HG02759 (cell line): Measurements from ENCODE around the gene OPCML.

Experiments used
- ATAC-seq: cut with Tn5 transposase; IDR thresholded peaks from one replicate; pipeline ENCODE4 v1.9.1; 2021; ENCODE audit warnings: mild to moderate bottlenecking, moderate library complexity; ENCODE audit not compliant: unreplicated experiment

Gene OPCML

DNA sequence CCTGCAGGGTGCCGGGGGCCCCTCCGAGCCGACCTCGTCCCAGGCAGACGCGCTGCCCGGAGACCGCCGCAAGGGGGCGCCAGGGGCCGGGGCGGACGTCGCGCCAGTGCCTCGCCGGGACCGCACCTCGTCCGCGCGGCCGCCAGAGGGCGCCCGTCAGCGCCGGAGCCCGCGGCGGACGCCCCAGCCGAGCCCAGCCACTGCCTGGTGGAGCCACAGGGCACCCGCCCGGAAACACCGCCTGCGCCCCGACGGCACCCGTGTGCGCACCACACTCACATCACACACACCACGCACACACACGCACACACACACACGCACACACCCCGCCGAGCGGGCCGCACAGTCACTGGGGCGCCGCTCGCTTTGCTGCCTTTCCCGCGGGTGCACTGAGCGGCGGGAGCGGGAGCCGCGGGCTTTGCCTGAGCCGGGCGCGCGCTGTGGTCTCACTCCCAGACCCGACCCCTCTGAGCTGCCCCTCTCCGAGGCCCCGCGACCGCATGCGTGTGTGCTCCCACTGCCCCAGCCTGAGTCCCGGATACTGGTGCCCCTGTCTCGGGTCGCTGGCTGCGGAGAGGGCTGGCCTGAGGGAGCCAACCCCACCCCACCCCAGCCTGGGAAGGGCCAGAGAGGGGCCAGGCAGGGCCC lies 449.3 kb downstream of the OPCML start:
- ATAC-seq = peak; percentile 90

DNA sequence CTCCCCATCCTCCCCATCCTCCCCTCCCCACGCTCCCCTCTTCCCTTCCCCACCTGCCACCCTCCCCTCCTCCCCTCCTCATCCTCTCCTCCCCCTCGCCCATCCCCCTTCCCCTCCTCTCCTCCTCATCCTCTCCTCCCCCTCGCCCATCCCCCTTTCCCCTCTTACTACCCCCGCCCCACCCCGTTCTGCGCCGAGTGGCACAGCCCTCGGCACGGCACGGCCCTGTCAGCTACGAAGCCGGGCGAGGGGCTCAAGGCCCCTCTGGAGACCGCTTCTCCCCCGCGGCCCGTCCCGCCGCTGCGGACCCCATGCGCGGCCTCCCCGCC lies 449.9 kb downstream of the OPCML start:
- peak; percentile 7 for ATAC-seq

DNA sequence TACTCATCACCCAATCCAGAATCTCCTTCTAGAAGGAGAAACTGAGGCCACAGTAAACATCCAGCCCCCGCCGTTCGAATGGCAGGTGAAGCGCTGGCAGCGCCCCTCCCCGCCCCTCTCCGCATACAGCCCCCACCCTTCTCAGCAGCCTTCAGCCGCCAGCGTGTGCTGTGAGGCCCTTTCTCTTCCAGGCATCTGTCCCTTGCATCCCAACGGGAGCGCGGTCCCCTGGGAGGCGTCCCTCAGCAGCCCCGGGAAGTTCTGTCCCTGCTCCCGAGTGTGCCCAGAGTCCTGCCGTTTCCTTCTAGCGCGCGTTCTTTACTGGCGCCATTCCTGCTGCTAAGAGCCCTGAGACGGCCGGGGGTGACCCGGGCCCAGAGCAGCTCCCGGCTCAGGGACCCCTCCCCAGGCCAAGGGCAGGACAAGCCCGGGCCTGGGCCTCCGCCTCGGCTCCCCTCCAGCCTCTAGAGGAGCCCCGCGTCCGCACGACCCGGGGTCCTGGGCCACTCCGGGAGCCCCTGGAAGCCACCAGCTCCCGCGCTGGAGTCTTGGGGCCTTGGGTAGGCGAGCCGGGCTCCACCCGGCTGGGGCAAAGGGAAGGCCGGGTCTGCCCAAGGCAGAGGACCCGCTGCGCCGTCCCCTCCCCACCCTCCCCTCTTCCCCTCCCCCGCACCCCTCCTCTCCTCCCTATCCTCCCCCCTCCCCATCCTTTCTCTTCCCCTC lies 450.4 kb downstream of the OPCML start:
- no peak for ATAC-seq

DNA sequence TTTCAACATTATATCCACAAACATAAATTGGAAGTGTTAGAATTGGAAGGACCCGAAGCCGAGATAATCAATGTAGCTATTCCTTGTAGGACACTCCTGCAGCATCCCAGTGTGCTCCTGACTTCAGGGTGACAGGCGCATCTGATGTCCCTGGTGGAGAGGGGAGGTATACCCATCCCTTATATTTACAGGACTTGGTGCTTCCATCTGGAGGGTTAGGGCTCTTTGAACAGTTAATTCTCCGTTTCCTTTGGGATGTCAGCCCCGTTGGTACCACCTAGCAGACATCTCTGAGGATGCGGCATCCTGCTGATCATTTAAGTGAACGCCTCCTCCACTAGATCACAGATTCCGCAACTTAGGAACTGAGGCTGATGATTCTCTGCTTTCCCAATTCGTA lies 451.3 kb downstream of the OPCML start:
- no peak for ATAC-seq

DNA sequence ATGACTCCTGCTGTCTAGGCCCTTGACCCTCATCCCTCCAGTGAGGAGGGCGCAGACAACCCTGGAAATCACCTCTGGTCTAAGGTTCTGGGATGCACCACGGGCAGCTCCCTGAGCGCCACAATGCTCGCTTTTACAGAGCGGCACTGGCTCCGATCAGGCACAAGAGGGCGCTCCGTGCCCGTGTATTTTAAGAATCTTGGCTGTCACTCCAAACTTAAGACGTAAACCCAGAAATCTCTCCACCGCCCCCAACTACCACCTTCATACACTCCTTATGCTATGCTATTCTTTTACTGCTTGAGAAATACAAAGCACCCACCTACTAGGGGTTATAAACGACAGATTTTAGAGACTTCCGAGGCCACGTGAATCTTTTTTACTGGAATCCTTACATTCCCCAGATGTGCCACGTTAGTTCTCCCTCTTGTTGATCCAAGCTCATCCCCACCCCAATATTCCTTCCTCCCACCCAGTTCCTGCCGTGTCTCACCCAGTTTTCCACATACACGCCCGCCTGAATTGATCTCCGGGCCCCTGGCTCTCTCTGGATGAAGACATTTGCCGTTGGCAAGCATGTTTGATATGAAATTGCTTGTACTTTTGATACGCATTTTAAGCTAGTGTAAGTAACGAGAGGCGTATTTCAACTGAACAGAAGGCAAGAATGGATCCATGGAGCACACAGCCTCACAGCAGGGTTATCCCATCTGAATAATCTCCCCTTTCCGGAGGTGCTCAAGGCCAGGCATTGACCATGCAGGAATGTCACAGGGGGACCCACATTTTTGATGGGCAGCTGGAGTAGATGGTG lies 453.5 kb downstream of the OPCML start:
- ATAC-seq = peak; percentile 44

DNA sequence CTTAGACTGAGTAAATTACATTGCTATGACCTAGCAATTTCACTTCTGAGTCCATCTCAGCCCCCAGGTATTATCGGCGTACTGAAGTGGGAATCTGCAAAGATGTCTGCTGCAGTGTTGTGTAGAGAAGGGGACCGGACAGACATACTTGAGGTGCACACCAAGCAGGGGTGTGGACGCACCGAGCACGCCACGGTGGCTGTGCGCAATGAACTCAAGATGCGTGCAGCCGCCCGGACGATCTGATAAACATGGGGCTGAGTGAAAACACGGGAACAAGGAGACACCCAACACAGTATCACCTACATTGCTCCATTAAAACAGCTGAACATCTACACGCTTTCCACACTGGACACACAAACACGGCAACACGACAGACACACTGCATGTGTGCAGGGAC lies 454.3 kb downstream of the OPCML start:
- ATAC-seq = no peak

DNA sequence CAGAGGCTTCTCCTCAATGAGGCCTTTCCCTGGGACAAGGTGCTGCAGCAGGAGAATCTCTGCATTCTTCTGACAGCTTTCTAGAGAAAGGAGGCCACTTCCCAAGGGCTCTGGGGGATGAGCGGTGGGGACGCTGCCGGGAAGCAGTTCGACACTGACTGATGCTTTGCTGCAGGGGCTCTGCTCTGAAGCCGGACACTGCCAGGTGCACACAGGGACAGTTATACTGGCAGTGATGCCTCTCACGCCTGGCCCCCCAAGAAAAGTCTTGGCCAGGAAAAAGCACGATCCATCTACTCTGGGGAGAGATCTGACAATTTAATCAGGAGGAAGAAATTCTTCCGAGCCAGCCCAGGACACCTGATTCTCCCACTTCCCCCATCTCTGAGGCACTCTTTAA lies 456.9 kb downstream of the OPCML start:
- ATAC-seq = no peak

DNA sequence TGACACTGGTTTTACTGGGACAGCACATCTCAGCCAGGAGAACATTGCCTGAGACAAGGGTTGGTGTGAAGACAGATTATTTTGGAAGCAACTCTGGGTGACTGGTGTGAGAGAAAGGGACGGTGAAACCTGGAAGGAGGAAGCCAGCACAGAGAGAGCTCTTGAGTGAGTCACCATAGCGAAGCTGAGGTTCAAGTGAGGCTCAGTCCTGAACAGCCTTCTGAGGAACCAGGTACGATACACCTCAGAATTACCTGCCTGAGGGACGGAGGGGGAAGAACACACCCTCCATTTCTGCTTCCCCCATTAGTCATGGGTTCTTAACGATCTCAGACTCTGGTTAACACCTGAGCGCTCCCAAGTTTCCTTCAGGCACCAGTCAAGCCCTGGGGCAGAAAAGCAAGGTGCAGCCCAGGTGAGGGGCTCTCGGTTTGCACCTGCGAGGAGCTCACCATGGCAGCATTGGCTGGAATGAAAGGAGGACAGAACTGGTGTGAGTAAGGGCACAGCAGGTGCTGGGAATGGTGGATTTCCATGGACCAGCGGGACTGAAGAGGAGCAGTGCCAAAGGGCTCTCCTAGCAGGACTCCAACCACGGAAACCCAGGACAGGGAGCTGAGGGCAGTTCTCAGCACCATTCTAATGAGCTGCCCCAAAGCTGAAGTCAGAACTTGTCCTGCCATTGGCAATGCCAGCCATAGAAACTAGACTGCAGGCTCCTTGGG lies 459.3 kb downstream of the OPCML start:
- no peak for ATAC-seq

DNA sequence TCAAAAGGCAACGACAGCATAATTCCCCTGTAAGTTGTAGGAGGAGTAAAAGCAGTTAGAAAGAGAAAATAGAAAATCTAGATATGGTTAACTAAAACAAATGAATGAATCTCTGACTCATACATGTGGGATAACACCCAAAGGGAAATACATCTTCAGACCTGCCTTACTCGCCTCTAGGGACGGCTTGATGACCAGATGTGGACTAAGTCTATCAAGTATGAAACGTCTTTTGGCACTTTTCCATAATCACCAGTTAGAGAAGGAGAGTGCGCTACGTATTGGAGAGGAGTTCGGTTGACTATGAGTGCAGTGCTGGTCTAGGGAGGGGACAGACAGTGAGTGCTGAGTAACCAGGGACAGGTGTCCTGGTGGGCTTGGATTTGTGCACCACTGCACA lies 459.9 kb downstream of the OPCML start:
- no peak for ATAC-seq

DNA sequence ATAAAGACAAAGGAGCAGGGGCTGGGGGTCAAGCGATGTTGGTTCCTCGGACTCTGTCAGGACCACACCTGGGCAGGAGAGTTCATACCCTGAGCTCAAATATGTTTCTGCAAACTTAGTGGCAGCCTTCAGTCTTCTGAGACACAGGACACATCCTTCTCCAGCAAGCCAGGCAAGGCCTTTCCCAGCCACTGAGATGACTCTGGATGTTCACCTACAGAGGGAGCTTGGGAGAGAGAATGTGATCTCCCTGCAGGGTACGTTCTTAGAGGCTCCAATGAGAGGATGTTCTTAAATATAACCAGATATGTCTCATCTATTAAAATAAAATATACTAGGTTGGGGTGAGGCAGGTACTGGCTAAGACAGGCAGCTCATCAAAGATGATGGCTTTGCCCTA lies 461.5 kb downstream of the OPCML start:
- ATAC-seq = no peak

DNA sequence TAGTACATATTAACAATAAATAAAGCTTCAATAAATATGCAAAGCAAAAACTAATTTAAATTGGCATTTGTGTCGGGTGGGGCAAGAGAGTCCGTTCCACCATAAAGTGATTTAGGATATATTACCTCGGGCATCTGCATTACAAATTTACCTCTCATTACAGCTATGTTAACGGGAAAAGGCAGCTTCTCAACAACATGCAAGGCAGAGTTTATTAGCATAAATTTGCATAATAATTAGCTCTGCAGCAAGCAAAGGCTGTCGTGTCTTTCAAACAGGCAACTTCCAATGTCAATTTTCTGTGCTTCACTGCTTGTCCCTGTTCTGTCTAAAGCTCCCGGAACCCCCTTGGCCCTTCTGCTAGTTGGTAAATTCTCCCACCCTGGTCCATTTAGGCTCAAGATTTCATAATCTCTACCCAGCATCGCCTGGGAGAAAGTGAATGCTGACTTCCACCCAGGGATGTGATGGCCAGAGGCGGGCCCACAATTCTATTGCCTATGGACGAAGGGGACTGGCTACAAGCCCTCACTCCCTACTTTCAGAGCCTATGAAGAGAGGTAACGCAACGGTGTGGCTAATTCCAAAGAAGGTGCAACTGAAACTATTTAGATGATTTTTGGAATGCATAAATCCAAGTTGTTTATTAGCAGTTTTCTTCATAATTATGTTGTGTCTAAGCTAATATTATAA lies 462.1 kb downstream of the OPCML start:
- no peak for ATAC-seq

DNA sequence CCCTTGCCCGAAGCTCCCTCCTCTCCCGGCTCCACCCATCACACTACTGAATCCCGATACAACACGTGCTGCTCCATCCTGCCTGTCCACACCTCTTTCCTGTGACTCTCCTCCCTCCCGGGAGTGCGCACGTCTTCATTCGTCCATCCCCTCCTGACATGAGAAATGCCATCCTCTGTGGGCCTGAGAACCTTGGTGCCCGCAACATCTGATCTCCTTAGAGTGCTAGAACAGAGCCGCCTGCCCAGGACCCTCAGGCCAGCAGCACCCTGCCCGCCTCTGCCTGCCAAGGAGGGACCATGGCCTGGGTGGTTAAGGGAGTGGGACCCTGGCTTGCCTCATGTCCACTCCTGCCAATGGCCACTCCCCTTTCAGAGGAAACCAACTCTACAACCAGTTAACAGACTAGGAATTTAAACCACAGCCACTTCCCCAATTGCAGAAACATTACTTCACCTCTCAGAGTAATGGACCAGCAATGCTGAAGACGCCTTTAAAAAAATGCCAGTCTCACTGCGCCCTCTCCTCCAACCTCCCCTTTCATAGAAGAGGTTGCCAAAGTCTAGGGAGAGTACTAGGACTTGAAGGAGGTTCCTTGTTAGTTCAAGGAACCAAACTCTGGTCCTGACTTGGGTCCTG lies 466.3 kb downstream of the OPCML start:
- ATAC-seq = no peak

DNA sequence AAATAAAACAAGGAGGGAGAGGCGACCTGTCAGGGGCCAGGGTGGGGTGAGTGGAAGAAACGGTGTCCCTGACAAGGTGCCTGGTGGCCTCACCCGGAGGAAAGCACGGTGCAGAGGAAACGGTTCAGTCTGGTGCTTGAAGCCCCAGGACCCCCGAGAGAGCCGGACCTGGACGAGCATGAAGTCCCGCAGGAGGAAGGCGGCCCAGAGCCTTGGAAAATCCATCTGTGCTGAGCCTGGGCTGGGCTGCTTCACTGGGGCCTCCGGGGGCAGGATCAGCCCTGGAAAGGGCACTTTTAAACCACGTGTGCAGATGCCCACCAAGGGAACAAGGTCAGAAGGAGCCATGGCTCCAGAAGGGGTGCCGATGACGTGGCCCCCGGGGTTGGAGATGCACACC lies 467.3 kb downstream of the OPCML start:
- ATAC-seq = no peak

DNA sequence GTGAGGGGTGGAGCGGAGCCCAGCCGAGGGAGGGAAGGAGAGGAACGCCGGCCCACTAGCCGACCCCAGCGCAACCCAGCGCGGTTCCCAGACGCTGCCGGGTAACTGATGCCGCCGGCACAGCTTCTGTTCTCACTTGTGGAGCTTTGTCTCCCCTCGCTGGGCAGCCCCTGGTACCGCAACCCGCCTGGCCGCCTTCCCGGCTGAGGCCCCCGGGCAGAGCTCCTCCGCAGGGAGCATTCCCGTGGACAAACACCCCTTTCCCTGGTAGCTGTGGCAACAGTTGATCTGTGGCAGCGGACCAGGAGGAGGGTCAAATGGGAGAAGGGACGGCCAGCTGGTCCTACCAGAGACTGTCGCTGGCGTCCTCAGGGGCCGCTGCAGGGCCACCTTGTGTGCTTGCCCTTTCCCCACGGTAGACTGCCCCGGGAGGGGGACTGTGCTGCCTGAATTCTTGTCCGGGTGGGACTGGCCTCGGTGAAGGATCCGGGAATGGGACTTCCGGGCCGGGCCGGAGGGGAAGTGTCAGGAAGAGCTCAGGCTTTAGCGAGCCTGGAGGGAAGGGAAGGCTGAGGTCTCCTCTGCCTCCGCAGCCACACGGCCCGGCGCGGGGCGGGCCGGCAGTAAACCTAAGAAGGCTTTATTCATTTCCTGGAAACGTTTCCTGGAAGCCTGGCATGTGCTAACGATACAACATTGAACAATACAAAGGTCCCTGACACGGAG lies 468.0 kb downstream of the OPCML start:
- ATAC-seq = peak; percentile 57

DNA sequence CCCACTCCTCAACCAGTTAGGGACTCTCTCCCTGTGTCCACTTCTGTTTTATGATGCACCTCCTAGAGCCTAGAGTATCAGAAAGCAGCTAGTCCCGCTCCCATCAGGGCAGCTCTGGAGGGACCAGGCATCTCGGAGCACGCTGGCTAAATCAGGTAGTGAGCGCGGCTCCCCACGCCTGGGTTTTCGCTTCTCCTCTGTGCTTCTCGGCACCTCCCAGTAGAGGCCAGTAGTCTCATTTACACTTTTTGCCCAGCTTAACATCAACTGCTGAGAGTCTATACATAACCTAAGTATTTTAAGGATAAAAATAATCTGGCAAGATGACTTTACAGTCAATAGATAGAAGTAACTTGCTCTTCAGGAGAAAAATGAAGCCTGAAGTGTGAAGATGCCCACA lies 473.8 kb downstream of the OPCML start:
- no peak for ATAC-seq

DNA sequence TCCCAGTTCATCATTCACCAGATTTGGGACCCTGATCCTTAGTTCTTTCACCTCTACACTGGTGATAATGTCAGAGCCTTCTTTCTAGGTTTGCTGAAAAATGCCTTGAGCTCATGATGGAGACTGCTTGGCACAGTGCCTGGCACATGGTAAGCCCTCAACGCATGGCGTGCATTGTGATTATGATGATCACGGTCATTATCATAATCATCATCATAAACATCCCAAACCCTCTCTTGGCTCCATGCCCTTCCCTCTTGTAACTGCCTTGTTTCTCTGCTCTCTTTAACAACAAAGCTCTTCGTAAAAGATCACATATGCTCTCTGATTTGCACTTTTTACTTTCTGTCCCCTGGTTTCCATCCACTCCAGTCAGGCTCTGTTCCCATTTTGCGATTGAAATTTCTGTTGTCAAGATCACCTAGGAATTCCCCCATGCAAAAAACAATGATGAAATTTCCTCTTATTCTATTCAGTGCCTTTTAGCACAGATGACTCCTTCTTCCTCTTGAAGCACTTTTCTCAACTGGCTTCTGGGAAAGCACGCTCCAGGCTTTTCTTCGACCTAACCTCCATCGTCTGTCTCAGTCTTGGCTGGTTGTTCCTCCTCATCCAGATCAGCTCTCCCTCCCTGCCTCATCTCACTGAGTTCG lies 479.1 kb downstream of the OPCML start:
- no peak for ATAC-seq

DNA sequence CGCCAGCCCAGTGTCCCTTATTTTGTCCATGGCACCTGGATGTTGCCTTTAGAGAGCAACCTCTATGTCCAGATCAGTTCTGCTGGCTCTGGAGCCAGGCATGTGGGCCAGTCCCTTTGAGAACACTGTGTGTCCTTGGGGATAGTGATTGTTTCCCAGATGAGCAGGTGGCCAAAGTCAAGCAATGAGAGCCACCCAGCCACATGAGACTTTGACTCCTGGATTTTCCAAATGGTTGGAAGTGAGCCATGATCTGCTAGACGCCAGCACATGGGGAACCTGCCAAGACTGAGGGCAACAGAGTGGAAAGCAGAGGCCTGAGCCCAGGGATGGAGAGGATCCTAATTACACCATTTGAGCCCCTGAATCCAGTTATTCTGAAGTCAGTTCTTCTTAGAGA lies 479.8 kb downstream of the OPCML start:
- no peak for ATAC-seq

DNA sequence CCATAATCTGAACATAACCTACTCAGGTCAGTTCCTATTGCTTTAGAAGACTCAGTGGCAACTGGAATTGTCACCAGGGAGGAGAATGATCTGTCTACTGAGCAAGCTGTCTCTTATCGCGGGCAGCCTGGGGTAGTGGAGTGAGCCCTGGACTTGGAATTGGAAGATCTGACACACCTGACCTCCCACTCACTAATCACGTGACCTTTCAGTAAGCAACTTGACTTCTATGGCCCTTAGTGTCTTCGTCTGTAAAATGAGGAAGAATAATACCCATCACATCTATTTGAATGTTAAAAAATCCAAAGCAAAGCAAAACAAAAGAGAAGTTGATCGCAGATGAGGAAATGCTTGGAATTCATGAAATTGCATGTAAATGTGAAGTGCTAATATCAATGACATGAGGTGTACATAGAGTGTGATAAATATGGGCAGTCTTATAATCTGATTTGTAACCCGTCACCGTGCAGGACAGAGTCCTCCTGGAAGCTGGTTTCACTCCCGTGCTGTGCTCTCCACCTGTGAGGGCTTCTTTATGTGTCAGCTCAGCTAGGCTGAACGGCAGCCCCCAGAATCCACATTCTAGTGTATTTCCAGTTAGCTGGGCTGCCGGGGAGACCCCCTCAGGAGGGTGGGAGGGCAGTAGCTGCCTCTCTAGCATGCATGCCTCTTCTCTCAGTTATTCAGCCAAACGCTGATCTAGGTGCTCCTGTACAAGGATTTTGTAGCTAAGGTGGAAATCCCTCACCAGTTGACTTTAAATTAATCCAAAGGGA lies 482.9 kb downstream of the OPCML start:
- ATAC-seq = no peak
